ENCODE results near the gene PPM1E. TPM values are rescaled to one million over a fixed set of nuclear protein-coding genes. Genes with fewer than 3 reads are reported as not detected.

Gene PPM1E
- total RNA-seq, 1 experiment from 2014 or later, result 2.9 TPM

DNA sequence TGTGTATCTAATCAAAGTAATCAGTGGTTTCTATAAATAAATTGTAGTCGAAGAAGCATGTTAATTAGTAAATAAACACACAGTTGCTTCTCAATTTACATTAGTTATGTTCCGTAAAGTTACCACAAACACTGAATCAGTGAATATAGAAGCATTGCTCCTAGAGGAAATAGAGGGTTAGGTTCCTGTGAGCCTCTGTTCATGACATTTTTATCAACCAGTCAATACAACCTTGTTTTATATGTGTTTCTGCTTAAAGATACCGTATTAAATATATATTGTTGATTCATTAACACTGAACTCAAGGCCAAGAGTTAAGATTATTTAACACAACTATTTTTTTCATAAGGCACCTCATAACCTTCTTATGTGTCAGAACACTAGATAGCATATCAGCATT, 134.3 kb downstream of the PPM1E start:
- ChIA-PET POLR2A (no interaction called here), CTCF (no interaction called here)
- Histone ChIP-seq H3K36me3 (ENCODE audit: control insufficient read depth, insufficient read depth, low read length) (no peaks in the 10 kb centered on the region), H3K9me3 (ENCODE audit: control insufficient read depth, insufficient read depth, low read depth, low read length) (no peaks in the 10 kb centered on the region), H3K4me1 (ENCODE audit: control insufficient read depth, insufficient read depth, low read length) (no peaks in the 10 kb centered on the region), H3K27me3 (ENCODE audit: control insufficient read depth, insufficient read depth, low read length) (no peaks in the 10 kb centered on the region), H3K27ac (ENCODE audit: low read length) (no peak overlapping the region), H3K4me3 (ENCODE audit: low read depth in 2 of 2, low read length in 2 of 2) (no peak overlapping the region)
- no peak for DNase-seq (ENCODE audit: low read depth, low spot score)
- BruUV-seq (replicated peaks), result no TSS peak
- in situ Hi-C loops (cut with HindIII; ENCODE audit: low pct_unique_long_range_greater_than_20kb, low sequenced_read_pairs), result no loop called here
- TF ChIP-seq, protein P1, sequence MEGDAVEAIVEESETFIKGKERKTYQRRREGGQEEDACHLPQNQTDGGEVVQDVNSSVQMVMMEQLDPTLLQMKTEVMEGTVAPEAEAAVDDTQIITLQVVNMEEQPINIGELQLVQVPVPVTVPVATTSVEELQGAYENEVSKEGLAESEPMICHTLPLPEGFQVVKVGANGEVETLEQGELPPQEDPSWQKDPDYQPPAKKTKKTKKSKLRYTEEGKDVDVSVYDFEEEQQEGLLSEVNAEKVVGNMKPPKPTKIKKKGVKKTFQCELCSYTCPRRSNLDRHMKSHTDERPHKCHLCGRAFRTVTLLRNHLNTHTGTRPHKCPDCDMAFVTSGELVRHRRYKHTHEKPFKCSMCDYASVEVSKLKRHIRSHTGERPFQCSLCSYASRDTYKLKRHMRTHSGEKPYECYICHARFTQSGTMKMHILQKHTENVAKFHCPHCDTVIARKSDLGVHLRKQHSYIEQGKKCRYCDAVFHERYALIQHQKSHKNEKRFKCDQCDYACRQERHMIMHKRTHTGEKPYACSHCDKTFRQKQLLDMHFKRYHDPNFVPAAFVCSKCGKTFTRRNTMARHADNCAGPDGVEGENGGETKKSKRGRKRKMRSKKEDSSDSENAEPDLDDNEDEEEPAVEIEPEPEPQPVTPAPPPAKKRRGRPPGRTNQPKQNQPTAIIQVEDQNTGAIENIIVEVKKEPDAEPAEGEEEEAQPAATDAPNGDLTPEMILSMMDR (IDR thresholded peaks at IDR 0.05), result no peak
- TF ChIP-seq, protein P2, sequence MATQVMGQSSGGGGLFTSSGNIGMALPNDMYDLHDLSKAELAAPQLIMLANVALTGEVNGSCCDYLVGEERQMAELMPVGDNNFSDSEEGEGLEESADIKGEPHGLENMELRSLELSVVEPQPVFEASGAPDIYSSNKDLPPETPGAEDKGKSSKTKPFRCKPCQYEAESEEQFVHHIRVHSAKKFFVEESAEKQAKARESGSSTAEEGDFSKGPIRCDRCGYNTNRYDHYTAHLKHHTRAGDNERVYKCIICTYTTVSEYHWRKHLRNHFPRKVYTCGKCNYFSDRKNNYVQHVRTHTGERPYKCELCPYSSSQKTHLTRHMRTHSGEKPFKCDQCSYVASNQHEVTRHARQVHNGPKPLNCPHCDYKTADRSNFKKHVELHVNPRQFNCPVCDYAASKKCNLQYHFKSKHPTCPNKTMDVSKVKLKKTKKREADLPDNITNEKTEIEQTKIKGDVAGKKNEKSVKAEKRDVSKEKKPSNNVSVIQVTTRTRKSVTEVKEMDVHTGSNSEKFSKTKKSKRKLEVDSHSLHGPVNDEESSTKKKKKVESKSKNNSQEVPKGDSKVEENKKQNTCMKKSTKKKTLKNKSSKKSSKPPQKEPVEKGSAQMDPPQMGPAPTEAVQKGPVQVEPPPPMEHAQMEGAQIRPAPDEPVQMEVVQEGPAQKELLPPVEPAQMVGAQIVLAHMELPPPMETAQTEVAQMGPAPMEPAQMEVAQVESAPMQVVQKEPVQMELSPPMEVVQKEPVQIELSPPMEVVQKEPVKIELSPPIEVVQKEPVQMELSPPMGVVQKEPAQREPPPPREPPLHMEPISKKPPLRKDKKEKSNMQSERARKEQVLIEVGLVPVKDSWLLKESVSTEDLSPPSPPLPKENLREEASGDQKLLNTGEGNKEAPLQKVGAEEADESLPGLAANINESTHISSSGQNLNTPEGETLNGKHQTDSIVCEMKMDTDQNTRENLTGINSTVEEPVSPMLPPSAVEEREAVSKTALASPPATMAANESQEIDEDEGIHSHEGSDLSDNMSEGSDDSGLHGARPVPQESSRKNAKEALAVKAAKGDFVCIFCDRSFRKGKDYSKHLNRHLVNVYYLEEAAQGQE (IDR thresholded peaks at IDR 0.05; ENCODE audit: insufficient read depth in 1 of 2, low read depth in 2 of 2, low read length in 1 of 2), result no peak
- TF ChIP-seq POLR2AphosphoS5 (IDR thresholded peaks at IDR 0.05; ENCODE audit: low read depth, low read length) (no peak), TCF7L2 (IDR thresholded peaks at IDR 0.05; ENCODE audit: low read depth, low read length) (no peak), SIN3A (IDR thresholded peaks at IDR 0.05; ENCODE audit: borderline replicate concordance, insufficient read depth, low read depth, low read length) (no peak)
- intact Hi-C loops (cut with micrococcal nuclease; ENCODE audit: unreplicated experiment), result no loop called here
- no peak for ATAC-seq

- POLR2A ChIA-PET, result no interaction called here
- CTCF ChIA-PET, result no interaction called here
- Histone ChIP-seq H3K9me3 (ENCODE audit: control insufficient read depth, insufficient read depth, low read depth, low read length) (no peaks in the 10 kb centered on the region), H3K27me3 (ENCODE audit: control insufficient read depth, insufficient read depth, low read length) (no peaks in the 10 kb centered on the region), H3K4me3 (ENCODE audit: low read depth in 2 of 2, low read length in 2 of 2) (no peak overlapping the region), H3K4me1 (ENCODE audit: control insufficient read depth, insufficient read depth, low read length) (no peaks in the 10 kb centered on the region), H3K36me3 (ENCODE audit: control insufficient read depth, insufficient read depth, low read length) (no peaks in the 10 kb centered on the region), H3K27ac (ENCODE audit: low read length) (no peak overlapping the region)
- BruUV-seq (replicated peaks), result no TSS peak
- ATAC-seq, result no peak
- in situ Hi-C loops (cut with HindIII; ENCODE audit: low pct_unique_long_range_greater_than_20kb, low sequenced_read_pairs) (no loop called here), intact Hi-C loops (cut with micrococcal nuclease; ENCODE audit: unreplicated experiment) (no loop called here)
- TF ChIP-seq POLR2AphosphoS5 (IDR thresholded peaks at IDR 0.05; ENCODE audit: low read depth, low read length) (no peak), TCF7L2 (IDR thresholded peaks at IDR 0.05; ENCODE audit: low read depth, low read length) (no peak), SIN3A (IDR thresholded peaks at IDR 0.05; ENCODE audit: borderline replicate concordance, insufficient read depth, low read depth, low read length) (no peak)
- TF ChIP-seq, protein P1 (IDR thresholded peaks at IDR 0.05), result no peak
- TF ChIP-seq, protein P2 (IDR thresholded peaks at IDR 0.05; ENCODE audit: insufficient read depth in 1 of 2, low read depth in 2 of 2, low read length in 1 of 2), result no peak
- DNase-seq (ENCODE audit: low read depth, low spot score), result no peak
These were observed 143.5 kb downstream of the PPM1E start for GRCh38 chr17:58899191-58899590.
